OCI-M1 (cell line): ENCODE measurements around the gene SLC7A6.

ENCODE experiments used
- DNase-seq: peaks from one replicate; lab custom pipeline; 2025; lab: John Stamatoyannopoulos, UW

Gene SLC7A6

DNA sequence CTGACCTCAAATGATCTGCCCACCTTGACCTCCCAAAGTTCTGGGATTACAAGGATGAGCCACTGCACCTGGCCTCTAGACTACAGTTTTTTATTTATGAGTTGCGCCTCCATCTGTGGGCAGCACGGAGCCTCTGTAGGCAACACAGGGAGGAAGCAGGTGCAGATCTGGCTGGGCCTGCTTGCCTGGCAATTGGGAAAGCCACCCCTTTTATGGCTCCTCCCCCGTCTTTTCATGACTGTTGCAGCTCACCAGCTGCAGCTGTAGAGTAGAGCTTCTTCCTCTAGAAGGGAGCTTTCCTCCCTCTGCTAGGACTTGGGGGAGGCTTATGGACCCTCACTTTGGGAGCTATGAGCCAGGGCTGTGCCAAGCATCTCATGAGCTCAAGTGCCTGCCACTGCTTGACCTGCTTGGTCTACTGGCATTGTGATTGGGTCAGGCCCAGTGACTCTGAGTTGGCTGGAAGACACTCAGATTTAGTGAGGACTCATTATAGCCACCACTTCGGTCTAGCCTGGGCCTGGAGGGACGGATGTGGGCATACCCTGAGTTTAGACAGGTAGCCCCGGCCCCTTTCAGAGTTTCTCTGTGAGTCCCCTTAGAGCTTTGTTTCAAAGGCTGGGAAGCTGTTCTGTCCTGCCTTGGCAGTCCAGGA lies 6.9 kb upstream of the SLC7A6 start:
- no peak for DNase-seq

- no peak for DNase-seq
Observed at GRCh38 chr16:68257906-68258800, 6.2 kb upstream of the SLC7A6 start.

GRCh38 chr16:68259007-68259825 lies 5.1 kb upstream of the SLC7A6 start:
- DNase-seq: no peak

DNA sequence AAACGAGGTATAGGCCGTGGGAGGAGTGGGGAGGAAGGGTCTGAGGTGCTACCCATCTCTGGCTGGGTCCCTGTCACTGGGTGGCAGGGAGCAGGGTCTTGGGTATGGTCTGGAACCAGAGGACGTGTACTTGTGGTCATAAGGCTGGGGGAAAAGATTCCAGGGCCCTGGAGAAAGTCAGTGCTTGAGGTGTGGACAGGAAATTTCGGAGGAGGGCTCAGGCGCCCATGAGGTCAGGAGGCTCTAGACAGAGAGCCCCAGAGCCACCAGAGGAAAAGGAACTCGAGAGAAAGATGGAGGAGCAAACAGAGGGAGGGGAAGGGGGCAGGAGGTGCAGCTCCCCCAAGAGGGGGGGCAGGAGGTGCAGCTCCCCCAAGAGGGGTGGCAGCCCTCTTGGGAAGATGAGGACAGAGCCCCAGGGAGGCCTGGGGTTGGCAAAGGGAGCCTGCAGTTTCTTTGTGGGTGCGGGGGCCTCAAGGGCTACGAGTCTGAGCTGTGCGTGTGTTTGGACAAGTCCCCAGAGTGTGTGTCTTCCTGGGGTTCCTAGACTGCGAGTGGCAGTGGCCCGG lies 683 bp upstream of the SLC7A6 start:
- DNase-seq: no peak

DNA sequence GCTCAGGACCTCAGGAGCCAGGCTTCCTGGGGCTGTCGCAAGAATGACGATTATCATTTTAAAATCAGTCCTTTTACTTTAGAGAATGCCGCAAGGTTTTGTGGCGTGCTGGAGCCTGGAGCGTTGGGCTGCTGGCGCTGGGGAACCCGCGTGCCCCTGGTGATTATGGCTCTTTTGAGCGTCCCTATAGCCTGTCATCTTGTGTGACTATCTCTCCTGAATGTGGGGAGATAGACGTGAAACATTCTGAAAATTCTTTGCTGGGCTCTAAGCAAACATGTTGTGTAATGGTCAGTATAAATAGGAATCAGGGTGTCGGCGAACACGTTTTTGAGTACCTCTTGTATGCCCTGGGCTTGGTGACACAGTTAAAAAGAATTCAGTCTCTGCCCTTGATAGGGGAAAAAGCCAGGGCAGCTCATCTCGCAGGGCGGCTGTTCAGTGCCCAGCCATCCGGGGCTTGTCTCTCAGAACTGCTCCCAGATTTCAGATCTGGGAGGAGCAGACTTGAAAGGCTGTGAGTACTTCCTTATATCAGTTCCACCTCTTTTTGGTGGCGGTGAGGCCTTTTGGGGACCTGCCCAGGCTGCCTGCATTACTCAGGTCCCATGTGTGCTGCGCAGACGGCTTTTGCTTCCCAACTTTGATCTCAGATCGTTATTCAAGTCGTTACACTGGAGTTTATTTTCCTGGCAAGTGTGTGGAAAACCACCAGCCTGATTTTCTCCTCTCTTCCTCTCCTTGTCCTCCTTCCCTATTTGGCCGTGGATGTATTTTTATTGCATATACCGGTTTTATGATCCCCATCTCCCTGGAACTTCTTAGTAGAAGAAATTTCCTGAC lies 973 bp downstream of the SLC7A6 start:
- peak; percentile 73 for DNase-seq

- no peak for DNase-seq
Observed at GRCh38 chr16:68267612-68268405, 3.5 kb downstream of the SLC7A6 start.

DNA sequence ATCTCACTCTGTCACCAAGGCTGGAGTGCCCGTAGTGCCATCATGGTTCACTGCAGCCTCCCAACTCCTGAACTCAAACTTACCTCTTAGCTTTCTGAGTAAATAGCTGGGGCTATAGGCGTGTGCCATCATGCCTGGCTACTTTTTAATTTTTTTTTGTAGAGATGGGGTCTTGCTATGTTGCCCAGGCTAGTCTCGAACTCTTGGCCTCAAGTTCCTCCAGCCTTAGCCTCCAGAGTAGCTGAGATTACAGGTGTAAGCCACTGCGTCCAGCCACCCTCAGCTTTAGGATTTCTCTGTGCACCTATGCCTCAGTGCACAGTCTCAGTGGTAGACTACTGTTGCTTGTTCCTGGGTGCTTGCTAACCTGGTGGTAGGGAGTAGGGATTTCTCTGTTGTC lies 5.5 kb downstream of the SLC7A6 start:
- DNase-seq: no peak

GRCh38 chr16:68270353-68270752 lies 6.0 kb downstream of the SLC7A6 start:
- DNase-seq: no peak

- no peak for DNase-seq
Observed at GRCh38 chr16:68272507-68273209, 8.3 kb downstream of the SLC7A6 start.

DNA sequence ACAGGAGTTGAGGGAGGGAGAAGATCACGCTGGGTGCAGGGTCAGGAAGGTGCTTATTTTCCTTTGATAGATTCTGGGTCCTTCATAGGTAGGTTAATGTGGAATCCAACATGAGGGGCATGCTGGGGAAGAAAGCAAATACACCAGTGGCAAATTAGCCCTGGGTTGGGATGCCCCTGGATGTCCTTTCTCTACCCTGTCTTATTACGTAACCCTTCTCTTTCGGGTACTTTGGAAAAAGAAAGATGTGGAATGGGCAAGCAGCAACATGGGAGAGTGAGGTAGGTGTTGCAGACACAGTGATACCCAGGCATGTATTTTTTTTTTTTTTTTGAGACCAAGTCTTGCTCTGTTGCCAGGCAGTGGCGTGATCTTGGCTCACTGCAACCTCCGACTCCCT lies 9.1 kb downstream of the SLC7A6 start:
- no peak for DNase-seq

DNA sequence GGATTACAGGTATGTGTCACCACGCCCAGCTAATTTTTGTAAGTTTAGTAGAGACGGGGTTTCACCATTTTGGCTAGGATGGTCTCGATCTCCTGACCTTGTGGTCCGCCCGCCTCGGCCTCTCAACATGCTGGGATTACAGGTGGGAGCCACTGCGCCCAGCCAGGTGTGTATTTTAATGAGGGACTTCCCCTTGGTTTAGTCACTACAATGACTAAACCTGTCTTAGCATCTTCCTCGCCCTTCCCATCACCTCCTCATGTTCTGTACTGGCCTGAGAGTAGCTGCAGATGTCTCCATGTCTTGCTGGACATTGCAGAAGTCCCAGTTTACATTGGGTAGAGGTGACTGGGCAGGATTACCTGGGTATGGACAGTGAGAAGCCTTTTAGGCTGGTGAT lies 9.6 kb downstream of the SLC7A6 start:
- DNase-seq: no peak

- no peak for DNase-seq
Observed at GRCh38 chr16:68274441-68274840, 10.1 kb downstream of the SLC7A6 start.

GRCh38 chr16:68275611-68276191 lies 11.4 kb downstream of the SLC7A6 start:
- peak; percentile 85 for DNase-seq

GRCh38 chr16:68276223-68276622 lies 11.9 kb downstream of the SLC7A6 start:
- DNase-seq: no peak

GRCh38 chr16:68279726-68280558 lies 15.6 kb downstream of the SLC7A6 start:
- no peak for DNase-seq

GRCh38 chr16:68281368-68282063 lies 17.2 kb downstream of the SLC7A6 start:
- DNase-seq: no peak

DNA sequence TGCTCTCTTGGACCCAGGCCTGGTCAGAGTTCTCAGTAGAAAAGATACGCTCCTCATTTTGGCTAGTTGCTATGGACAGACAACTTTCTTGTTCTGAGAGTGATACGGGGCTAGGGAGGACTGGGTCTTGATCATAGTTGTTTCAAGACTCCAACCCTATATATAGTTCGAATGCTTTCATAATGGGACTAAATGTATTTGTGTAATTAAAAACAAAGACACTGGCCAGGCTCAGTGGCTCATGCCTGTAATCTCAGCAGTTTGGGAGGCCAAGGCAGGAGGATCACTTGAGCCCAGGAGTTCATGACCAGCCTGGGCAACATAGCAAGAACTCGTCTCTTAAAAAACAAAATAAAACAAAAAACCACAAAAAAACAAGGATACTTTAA lies 17.7 kb downstream of the SLC7A6 start:
- DNase-seq: no peak

GRCh38 chr16:68283346-68283745 lies 19.0 kb downstream of the SLC7A6 start:
- peak; percentile 62 for DNase-seq
